Thyroid gland (tissue), 4 donors: ENCODE measurements around the gene PIM3.

Experiments
- CTCF ChIP-seq, 6 experiments: fragments of 200-600 bp in 3 of 6; fragments of 450-650 bp in 3 of 6; sonication (generic) in 3 of 6; IDR thresholded peaks; one replicate each; pipeline ENCODE4 v1.5.1; 2016 to 2019; ENCODE audit warnings: antibody characterized with exemption in 6 of 6, mild to moderate bottlenecking in 2 of 6, inconsistent platforms in 1 of 6, moderate library complexity in 1 of 6
- POLR2A ChIP-seq, 2 donors: fragments of 450-650 bp; IDR thresholded peaks; one replicate each; pipeline ENCODE4 v1.6.1; 2017; ENCODE audit warnings: antibody characterized with exemption in 2 of 2, mild to moderate bottlenecking in 2 of 2, moderate library complexity in 1 of 2

DNA sequence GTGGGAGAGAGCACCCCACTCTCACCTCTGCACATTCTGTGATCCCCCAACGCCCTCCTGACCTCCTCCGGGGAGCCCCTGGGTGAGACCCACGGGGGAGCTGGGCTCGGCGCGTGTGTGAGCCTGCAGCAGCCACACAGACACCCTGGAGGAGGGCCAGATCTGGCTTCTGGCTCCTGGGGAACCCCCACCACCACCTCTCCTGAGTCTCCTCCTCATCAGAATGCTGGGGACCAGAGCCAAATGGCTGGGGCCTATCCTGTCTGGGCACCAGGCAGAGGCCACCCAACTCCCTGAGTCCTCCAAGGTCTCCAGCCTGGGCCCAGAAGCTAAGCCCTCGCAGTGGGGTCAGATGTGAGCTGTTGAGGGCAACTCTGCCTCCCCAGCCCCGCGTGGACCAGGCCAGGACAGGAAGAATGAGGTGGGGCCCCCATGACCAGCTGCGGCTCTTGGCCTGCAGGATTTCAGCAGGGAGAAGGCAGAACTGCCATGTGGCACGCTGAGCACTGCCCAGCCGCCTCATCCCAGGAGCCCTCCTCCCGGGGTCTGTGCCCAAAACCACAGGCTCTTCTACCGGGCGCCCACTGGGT is 5.5 kb upstream of the PIM3 start:
- no peak for TF ChIP-seq CTCF (IDR thresholded peaks at IDR 0.05)
- TF ChIP-seq POLR2A (IDR thresholded peaks at IDR 0.05) = no peak
